Kidney epithelial cell (primary cell): ENCODE results near the gene RUNX1. TPM values are rescaled to one million over a fixed set of nuclear protein-coding genes. Genes with fewer than 3 reads are reported as not detected.

Source experiments
- DNase-seq: peaks from one replicate; pipeline ENCODE4 v3.0.0-alpha.2; 2010; ENCODE audit warnings: low read depth
- H3K27me3 ChIP-seq: 2 replicates; pipeline ENCODE4 v1.6.0; 2011; ENCODE audit warnings: low read length; ENCODE audit not compliant: control insufficient read depth, insufficient read depth
- H3K36me3 ChIP-seq: 2 replicates; pipeline ENCODE4 v1.5.1; 2011; ENCODE audit warnings: low read length; ENCODE audit not compliant: control insufficient read depth, insufficient read depth
- H3K4me3 ChIP-seq: 2 replicates; pipeline ENCODE4 v1.5.1; 2011; ENCODE audit warnings: low read depth, mild to moderate bottlenecking, control low read depth, low read length
- CTCF ChIP-seq: IDR thresholded peaks from 2 replicates; pipeline ENCODE4 v1.5.1; 2011; ENCODE audit warnings: mild to moderate bottlenecking, moderate library complexity, low read length, control low read depth, inconsistent platforms; ENCODE audit not compliant: insufficient read depth, poor library complexity, severe bottlenecking
- total RNA-seq: library from RNA; depleted of rRNA; stranded (reverse); fragments of >200 nt; gene quantifications from 2 replicates; pipeline ENCODE4 v1.2.3, GENCODE V29; 2015

Gene RUNX1
- total RNA-seq, 1 donor from 2014 or later = 43.0 TPM

DNA sequence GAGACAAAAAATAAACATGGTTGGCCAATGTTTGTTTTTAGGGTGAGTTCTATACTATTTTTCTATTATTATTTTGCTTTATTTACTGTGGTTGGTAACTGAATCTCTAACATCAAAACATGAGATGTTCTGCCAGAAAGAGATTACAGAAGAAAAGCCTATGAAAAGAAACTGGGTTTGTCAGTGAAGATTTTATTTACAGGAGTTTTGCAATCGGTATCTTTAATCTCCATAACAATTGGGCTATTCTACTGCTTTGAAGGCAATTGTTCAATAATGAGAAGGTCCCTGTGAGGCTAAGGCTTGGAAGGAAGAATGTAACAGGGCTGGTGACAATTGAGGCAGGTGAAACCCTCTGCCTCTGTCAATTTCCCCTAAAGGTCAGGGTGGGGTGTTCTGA lies 224.8 kb downstream of the RUNX1 start:
- H3K27me3 ChIP-seq = no peaks in the 10 kb centered on the region
- DNase-seq = no peak
- H3K4me3 ChIP-seq = no peak overlapping the region
- peaks cover 5% of the 10 kb centered on the region for H3K36me3 ChIP-seq
- no peak for TF ChIP-seq CTCF

DNA sequence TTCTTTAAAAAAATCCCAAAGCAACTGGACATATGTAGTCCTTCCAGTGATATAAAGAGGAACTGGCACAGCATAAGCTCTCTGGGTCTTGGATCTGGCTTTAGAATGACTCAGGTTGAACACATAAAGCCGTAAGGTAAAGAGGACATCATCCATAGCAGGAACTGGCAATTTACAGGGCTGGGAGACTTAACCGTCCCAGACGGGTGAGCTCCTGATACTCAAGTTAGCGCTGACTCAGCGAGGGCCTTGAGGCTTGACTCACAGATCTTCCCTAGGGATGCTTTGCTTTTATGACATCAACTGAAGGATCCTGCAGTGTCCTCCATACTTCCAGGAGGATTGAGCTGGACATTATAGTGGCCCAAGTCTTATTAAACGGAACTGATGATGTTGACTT lies 226.2 kb downstream of the RUNX1 start:
- Histone ChIP-seq H3K4me3 (no peak overlapping the region), H3K36me3 (peaks cover 3% of the 10 kb centered on the region), H3K27me3 (no peaks in the 10 kb centered on the region)
- peak; percentile 88 for DNase-seq
- TF ChIP-seq CTCF = no peak

GRCh38 chr21:34822168-34822567 lies 226.9 kb downstream of the RUNX1 start:
- Histone ChIP-seq H3K4me3 (no peak overlapping the region), H3K36me3 (peaks cover 3% of the 10 kb centered on the region)

GRCh38 chr21:34821717-34822116 lies 227.4 kb downstream of the RUNX1 start:
- TF ChIP-seq CTCF = no peak
- no peak overlapping the region for H3K4me3 ChIP-seq
- no peak for DNase-seq
- no peaks in the 10 kb centered on the region for H3K27me3 ChIP-seq
- peaks cover 3% of the 10 kb centered on the region for H3K36me3 ChIP-seq

More at GRCh38 chr21:34822168-34822567, 226.9 kb downstream of the RUNX1 start:
- no peak for TF ChIP-seq CTCF
- no peaks in the 10 kb centered on the region for H3K27me3 ChIP-seq
- no peak for DNase-seq

- DNase-seq = no peak
- no peak for TF ChIP-seq CTCF
- H3K27me3 ChIP-seq = no peaks in the 10 kb centered on the region
- peaks cover under 1% of the 10 kb centered on the region for H3K36me3 ChIP-seq
- H3K4me3 ChIP-seq = no peak overlapping the region
These were observed 229.1 kb downstream of the RUNX1 start for GRCh38 chr21:34820051-34820450.

GRCh38 chr21:34819357-34819999 lies 229.6 kb downstream of the RUNX1 start:
- H3K36me3 ChIP-seq = no peaks in the 10 kb centered on the region
- H3K27me3 ChIP-seq = no peaks in the 10 kb centered on the region
- DNase-seq = no peak
- TF ChIP-seq CTCF = no peak
- no peak overlapping the region for H3K4me3 ChIP-seq
